Measurements from ENCODE around the gene PRTFDC1. TPM values are rescaled to one million over a fixed set of nuclear protein-coding genes. Genes with fewer than 3 reads are reported as not detected.

The PRTFDC1 gene
- total RNA-seq, 2 experiments from 2014 or later = 1.4 to 1.7 TPM

DNA sequence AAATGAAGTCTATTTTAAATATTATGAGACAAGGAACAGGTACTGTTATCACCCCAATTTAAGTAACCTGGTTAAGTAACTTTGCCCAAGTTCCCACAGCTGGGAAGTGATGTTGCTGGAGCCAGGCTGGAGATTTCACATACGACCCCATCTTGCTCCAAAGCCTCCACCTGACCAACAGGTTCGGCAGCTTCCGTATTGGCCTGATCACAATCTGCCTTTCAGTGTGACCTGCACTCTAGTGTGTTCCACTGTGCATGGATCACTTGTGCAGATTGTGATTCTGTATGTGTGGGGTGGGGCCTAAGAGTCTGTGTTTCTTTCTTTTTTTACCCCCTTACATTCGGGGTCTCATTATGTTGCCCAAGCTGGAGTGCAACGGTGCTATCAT lies 66.1 kb downstream of the PRTFDC1 start:
- no peak for DNase-seq
- peaks cover 17% of the 10 kb centered on the region for H3K9me3 Mint-ChIP-seq
- H3K27me3 Mint-ChIP-seq = no peaks in the 10 kb centered on the region
- ChIA-PET CTCF (interaction anchor here (0.7 kb wide), 1 partner anchor 130 kb away, joined by 3 read pairs; the partner anchor contains the start of gene ENKUR), POLR2A (interaction anchor here (0.6 kb wide), 1 partner anchor 293 kb away, joined by 3 read pairs; no protein-coding TSS in a partner anchor)
- peaks cover 47% of the 10 kb centered on the region for H3K4me1 Mint-ChIP-seq
- no peak overlapping the region for H3K4me3 Mint-ChIP-seq
- H3K27ac Mint-ChIP-seq = no peak overlapping the region
- H3K36me3 Mint-ChIP-seq (ENCODE audit: low read depth) = peaks cover 16% of the 10 kb centered on the region

DNA sequence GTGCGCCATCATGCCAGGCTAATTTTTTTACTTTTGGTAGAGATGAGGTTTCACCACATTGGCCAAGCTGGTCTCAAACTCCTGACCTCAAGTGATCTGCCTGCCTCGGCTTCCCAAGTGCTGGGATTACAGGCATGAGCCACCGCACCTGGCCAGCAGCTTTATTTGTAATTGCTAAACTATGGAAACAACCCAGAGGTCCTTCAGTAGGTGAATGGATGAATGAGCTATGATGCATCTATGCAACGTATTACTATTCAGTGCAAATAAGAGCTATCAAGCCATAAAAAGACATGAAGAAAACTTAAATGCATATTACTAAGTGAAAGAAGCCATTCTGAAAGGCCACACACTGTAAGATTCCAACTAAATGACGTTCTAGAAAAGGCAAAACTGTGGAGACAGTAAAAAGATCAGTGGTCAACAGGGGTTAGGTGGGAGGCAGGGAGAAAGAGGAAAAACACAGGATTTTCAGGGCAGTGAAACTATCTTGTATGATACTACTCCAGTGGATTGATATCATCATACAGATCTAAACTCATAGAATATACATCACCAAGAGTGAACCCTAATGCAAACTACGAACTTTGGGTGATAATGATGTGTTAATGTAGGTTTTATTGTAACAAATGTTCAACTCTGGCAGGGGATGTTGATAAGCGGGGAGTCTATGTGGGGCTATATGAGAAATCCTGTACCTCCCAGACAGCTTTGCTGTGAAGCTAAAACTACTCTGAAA lies 66.7 kb downstream of the PRTFDC1 start:
- H3K9me3 Mint-ChIP-seq = peaks cover 18% of the 10 kb centered on the region
- POLR2A ChIA-PET = interaction anchor here (0.6 kb wide), 1 partner anchor 292 kb away, joined by 3 read pairs; no protein-coding TSS in a partner anchor
- H3K4me1 Mint-ChIP-seq = peaks cover 48% of the 10 kb centered on the region
- H3K27me3 Mint-ChIP-seq = no peaks in the 10 kb centered on the region
- no peak for DNase-seq
- CTCF ChIA-PET = no interaction called here
- H3K4me3 Mint-ChIP-seq = no peak overlapping the region
- peak overlapping the region; percentile 5 for H3K27ac Mint-ChIP-seq
- peaks cover 16% of the 10 kb centered on the region for H3K36me3 Mint-ChIP-seq (ENCODE audit: low read depth)

DNA sequence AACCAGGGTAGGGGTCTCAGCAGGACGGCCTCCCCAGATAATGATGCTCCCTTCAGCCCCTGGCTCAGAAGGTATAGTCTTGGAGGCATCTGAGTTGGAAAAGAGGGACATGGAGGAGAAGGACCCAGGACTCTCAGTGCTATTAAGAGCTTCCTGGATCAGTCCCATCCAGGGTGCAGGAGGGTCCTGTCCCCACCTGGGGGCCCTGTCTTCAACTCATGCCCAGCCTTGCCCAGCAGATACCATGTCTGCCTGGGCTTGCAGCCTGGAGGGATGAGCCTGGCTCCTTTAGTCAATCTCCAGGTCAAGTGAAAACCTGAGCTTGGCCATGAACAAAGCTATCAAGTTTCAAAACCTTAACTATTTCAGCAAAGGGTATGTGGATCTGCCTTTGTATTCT lies 67.6 kb downstream of the PRTFDC1 start:
- peaks cover 18% of the 10 kb centered on the region for H3K9me3 Mint-ChIP-seq
- ChIA-PET CTCF (interaction anchor here (1.1 kb wide), 1 partner anchor 46 kb away, joined by 3 read pairs; no protein-coding TSS in a partner anchor), POLR2A (no interaction called here)
- peaks cover 15% of the 10 kb centered on the region for H3K36me3 Mint-ChIP-seq (ENCODE audit: low read depth)
- H3K27ac Mint-ChIP-seq = no peak overlapping the region
- no peak overlapping the region for H3K4me3 Mint-ChIP-seq
- DNase-seq = no peak
- H3K27me3 Mint-ChIP-seq = no peaks in the 10 kb centered on the region
- peaks cover 45% of the 10 kb centered on the region for H3K4me1 Mint-ChIP-seq

DNA sequence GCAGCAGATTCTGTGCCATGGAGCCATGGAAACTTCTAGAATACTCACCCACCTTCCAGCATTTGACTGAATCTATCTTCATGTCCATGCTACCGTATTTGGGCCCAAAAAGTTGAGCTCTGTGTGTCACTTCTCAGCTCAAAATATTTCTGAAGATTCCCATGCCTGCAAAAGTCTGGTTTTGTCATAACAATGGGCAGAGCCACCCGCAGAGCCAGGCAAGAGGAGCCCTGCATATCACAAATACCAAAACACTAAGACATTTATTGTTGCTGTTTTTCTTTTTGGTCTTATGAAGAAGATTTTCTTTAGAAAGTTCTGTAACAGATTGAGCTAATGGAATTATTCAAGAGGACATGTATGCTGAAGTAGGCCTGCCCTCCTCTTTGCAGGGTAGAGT lies 68.1 kb downstream of the PRTFDC1 start:
- Mint-ChIP-seq H3K4me3 (no peak overlapping the region), H3K27ac (no peak overlapping the region), H3K27me3 (no peaks in the 10 kb centered on the region), H3K9me3 (peaks cover 18% of the 10 kb centered on the region), H3K4me1 (peaks cover 45% of the 10 kb centered on the region), H3K36me3 (ENCODE audit: low read depth) (peaks cover 10% of the 10 kb centered on the region)
- CTCF ChIA-PET = interaction anchor here (1.1 kb wide), 1 partner anchor 46 kb away, joined by 3 read pairs; no protein-coding TSS in a partner anchor
- POLR2A ChIA-PET = no interaction called here
- DNase-seq = no peak

DNA sequence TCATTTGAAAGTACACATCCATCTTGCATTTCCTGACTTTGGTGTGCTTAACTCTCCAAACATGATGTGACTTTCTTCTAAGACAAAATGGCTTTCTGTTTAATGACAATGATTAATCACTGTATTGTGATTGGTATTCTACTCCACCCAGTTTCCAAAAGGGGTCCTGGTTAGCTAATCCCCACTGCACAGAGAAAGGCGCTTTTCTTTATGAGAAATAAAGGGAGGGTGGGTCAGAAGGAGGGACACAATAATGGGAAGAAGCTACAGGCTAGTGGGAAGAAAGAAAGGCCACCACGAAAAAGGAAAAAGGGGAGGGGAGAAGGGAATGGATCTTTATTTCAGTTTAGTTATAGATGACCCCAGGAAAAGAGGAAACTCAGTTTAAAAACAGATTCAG lies 69.2 kb downstream of the PRTFDC1 start:
- Mint-ChIP-seq H3K9me3 (peaks cover 18% of the 10 kb centered on the region), H3K4me1 (peaks cover 38% of the 10 kb centered on the region), H3K27ac (no peak overlapping the region), H3K4me3 (no peak overlapping the region), H3K36me3 (ENCODE audit: low read depth) (peaks cover 7% of the 10 kb centered on the region), H3K27me3 (no peaks in the 10 kb centered on the region)
- ChIA-PET POLR2A (no interaction called here), CTCF (no interaction called here)
- no peak for DNase-seq

DNA sequence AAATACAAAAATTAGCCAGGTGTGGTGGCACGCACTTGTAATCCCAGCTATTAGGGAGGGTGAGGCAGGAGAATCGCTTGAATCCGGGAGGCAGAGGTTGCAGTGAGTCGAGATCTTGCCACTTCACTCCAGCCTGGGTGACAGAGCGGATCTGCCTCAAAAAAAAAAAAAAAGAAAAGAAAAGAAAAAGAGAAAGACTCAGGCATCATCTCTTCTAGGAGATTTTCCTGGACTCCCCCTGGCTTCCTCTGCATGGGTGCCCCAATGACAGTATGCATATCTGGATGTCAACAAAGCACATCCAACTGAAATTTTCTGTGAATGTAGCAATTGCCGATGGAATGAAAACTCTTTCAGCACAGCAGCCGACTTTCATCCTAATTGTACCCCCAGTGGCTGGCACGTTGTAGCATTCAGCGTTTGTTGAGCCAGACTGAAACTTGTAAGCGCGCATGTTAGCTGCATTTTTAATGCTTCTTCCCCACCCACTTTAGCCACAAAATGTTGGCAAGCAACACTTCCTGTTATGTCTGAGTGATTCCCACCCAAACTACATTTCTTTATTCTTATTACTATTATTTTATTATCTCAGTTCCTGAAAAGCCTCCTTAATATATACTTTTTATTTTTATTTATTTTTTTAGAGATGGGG lies 70.2 kb downstream of the PRTFDC1 start:
- Mint-ChIP-seq H3K36me3 (ENCODE audit: low read depth) (peaks cover 2% of the 10 kb centered on the region), H3K4me3 (peak overlapping the region; percentile 29), H3K27ac (peak overlapping the region; percentile 55), H3K9me3 (peaks cover 13% of the 10 kb centered on the region), H3K4me1 (peaks cover 28% of the 10 kb centered on the region), H3K27me3 (no peaks in the 10 kb centered on the region)
- POLR2A ChIA-PET = interaction anchor here (1.0 to 1.4 kb wide), 2 partner anchors 11 to 158 kb away, joined by 3 read pairs; partner anchors contain the start of gene ARHGAP21
- DNase-seq = peak; percentile 47
- CTCF ChIA-PET = no interaction called here

DNA sequence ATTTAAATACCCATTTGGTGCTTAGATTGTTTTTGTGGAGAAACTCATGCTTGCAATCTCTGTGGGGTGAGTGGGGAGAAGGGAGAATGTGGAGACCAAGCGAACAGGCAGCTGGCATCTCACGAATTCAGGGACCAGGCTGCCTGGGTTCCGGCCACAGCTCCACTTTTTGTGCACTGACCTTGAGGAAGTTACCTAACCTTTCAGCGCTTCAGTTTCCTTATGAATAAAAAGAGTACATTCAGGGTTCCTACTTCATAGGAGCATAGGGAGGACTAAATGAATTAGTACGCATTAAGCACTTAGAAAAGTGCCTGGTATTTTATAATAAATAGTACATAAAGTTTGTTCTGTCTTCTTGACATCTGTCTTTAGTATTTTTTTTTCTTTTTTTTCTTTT lies 72.5 kb downstream of the PRTFDC1 start:
- no peak for DNase-seq
- H3K9me3 Mint-ChIP-seq = peaks cover 17% of the 10 kb centered on the region
- POLR2A ChIA-PET = no interaction called here
- CTCF ChIA-PET = interaction anchor here (1.0 kb wide), 1 partner anchor 9 kb away, joined by 3 read pairs; no protein-coding TSS in a partner anchor
- H3K4me1 Mint-ChIP-seq = peaks cover 19% of the 10 kb centered on the region
- no peak overlapping the region for H3K4me3 Mint-ChIP-seq
- H3K36me3 Mint-ChIP-seq (ENCODE audit: low read depth) = peaks cover 5% of the 10 kb centered on the region
- no peaks in the 10 kb centered on the region for H3K27me3 Mint-ChIP-seq
- H3K27ac Mint-ChIP-seq = no peak overlapping the region

DNA sequence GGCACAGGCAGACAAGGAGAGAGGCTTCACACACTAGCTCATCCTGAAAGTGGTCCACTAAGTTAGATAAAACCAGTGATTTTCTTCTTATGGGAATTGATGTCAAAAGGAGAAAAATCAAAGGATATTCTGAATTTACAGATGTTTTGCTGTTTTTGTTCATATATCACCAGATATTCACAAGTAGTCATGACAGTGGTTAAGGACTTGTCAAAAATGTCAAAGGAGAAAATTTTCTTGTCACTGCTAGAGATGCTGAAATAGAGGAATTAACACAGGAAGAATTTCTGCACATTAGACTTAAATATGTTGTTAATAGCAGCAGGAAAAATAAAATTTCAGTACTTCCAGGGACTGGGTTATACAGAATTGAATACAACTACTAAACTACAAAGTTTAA lies 78.3 kb downstream of the PRTFDC1 start:
- H3K9me3 Mint-ChIP-seq = peaks cover 19% of the 10 kb centered on the region
- peaks cover 11% of the 10 kb centered on the region for H3K4me1 Mint-ChIP-seq
- no peaks in the 10 kb centered on the region for H3K27me3 Mint-ChIP-seq
- ChIA-PET POLR2A (no interaction called here), CTCF (no interaction called here)
- no peak for DNase-seq
- no peak overlapping the region for H3K27ac Mint-ChIP-seq
- peaks cover 6% of the 10 kb centered on the region for H3K36me3 Mint-ChIP-seq (ENCODE audit: low read depth)
- H3K4me3 Mint-ChIP-seq = no peak overlapping the region

DNA sequence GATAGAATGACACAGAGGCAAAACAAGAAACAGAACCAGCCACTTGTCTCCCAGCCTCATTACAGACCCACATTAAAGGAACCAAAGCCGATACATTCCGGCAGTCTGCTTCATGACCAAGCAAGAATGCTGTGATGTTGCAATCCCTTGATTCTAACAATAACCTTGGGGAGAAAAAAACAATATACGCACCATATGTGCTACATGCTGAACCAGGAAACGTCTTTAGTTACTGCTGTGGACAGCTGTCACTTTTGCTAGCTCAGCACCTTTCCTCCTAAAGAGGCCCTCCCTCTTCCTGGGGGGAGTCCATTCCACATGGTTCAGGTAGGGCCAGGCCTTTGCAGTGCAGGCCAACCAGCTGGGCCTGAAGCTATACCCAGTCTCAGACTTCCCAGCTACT lies 79.1 kb downstream of the PRTFDC1 start:
- Mint-ChIP-seq H3K4me3 (no peak overlapping the region), H3K36me3 (ENCODE audit: low read depth) (peaks cover 6% of the 10 kb centered on the region), H3K27ac (no peak overlapping the region), H3K9me3 (peaks cover 19% of the 10 kb centered on the region), H3K27me3 (no peaks in the 10 kb centered on the region), H3K4me1 (peaks cover 12% of the 10 kb centered on the region)
- ChIA-PET CTCF (interaction anchor here (0.7 kb wide), 1 partner anchor 20 kb away, joined by 3 read pairs; no protein-coding TSS in a partner anchor), POLR2A (no interaction called here)
- no peak for DNase-seq

DNA sequence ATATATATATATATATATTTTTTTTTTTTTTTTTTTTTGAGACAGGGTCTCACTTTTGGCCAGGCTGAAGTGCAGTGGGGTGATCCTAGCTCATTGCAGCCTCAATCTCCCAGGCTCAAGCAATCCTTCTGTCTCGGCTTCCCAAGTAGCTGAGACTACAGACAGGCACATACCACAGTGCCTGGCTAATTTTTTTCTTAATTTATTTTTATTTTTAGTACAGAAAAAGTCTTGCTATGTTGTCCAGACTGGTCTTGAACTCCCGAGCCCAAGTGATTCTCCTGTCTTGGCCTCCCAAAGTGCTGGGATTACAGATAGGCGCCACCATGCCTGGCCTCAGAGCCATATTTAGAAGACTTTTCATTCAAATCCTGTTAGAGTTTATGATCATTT lies 79.6 kb downstream of the PRTFDC1 start:
- peaks cover 12% of the 10 kb centered on the region for H3K4me1 Mint-ChIP-seq
- H3K27me3 Mint-ChIP-seq = no peaks in the 10 kb centered on the region
- no peak overlapping the region for H3K4me3 Mint-ChIP-seq
- POLR2A ChIA-PET = no interaction called here
- H3K36me3 Mint-ChIP-seq (ENCODE audit: low read depth) = peaks cover 6% of the 10 kb centered on the region
- CTCF ChIA-PET = interaction anchor here (0.7 kb wide), 1 partner anchor 20 kb away, joined by 3 read pairs; no protein-coding TSS in a partner anchor
- H3K27ac Mint-ChIP-seq = no peak overlapping the region
- no peak for DNase-seq
- peaks cover 19% of the 10 kb centered on the region for H3K9me3 Mint-ChIP-seq

DNA sequence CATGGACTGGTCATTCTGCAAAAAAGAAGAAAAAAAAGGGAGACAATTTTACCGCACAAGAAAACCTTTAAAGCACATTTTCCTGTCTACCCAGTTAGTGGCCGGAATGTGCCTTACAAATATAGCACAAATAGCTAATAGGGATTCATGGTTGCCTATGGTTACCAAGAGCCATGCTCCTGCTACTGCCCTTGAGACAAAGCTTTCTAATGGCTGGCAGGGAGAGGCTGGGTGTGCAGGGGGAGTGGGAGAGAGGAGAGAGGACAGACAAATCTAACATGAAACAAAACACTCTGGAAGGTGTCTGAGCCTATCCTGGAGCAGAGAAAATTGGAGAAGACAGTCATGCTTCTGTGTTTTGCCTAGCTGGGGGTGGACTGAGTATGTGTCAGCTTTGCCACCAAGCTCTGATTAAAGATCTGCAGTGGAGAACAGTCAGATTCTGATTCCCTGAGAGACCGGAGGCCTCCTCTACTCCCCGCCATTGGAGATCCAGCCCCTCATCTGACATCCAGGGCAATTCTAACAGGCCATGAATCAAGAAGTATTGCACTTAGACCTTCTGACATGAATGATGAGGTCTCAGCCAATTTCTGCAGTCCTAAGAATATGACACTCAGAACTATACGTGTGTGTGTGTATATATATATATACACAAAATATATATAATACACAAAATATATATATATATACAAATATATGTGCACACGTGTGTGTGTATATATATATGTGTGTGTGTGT lies 80.2 kb downstream of the PRTFDC1 start:
- H3K4me3 Mint-ChIP-seq = no peak overlapping the region
- CTCF ChIA-PET = interaction anchor here (0.7 kb wide), 1 partner anchor 21 kb away, joined by 3 read pairs; no protein-coding TSS in a partner anchor
- H3K27me3 Mint-ChIP-seq = no peaks in the 10 kb centered on the region
- peaks cover 15% of the 10 kb centered on the region for H3K4me1 Mint-ChIP-seq
- DNase-seq = no peak
- POLR2A ChIA-PET = no interaction called here
- H3K36me3 Mint-ChIP-seq (ENCODE audit: low read depth) = peaks cover 6% of the 10 kb centered on the region
- H3K27ac Mint-ChIP-seq = no peak overlapping the region
- peaks cover 19% of the 10 kb centered on the region for H3K9me3 Mint-ChIP-seq

DNA sequence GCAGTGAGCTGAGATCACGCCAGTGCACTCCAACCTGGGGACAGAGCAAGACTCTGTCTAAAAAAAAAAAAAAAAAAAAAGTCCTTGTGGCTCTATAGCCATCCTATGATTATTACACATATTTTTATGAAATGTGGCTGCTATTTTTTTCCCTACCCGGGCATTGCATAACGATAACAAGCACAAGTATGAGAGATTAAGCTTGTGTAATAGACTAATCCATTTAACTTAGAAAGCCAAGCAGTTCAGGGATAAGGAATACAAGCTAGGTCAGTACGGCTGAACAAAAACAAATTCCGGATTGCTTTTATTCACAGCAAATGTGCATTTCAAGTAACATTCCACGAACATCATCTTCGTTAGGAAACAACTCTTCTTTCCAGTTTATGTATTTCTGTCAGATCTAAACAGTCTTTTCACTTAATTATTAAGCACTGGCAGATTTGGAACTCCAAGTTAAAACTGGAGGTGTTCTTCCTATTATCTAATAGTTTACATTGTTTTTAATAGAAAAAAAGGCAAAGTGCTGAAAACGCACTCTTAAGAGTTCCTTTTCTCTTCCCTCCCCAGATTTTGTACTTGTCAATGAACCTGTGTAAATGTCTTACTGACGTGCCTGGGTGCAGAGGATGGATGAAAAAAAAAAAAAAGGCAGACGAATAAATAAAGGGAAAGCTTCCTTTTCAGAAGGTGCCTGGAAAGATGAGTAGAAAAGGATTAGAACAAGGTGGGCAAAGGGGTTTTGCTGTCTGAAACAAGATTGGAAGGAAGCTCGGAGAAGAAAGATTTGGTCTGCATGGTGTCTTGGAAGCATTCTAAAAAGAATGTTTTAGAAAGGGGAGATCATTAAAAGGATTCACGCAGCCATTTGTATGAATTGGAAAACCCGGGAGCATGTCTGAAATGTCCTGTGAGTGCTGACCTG lies 81.1 kb downstream of the PRTFDC1 start:
- ChIA-PET CTCF (interaction anchor here (0.6 kb wide), 1 partner anchor 9 kb away, joined by 3 read pairs; no protein-coding TSS in a partner anchor), POLR2A (no interaction called here)
- peaks cover 15% of the 10 kb centered on the region for H3K9me3 Mint-ChIP-seq
- no peak overlapping the region for H3K27ac Mint-ChIP-seq
- H3K4me3 Mint-ChIP-seq = no peak overlapping the region
- no peaks in the 10 kb centered on the region for H3K27me3 Mint-ChIP-seq
- H3K36me3 Mint-ChIP-seq (ENCODE audit: low read depth) = peaks cover 6% of the 10 kb centered on the region
- no peak for DNase-seq
- peaks cover 21% of the 10 kb centered on the region for H3K4me1 Mint-ChIP-seq
